DMS79 treated with DMSO at 0.1 percent for 48 hours (cell line): ENCODE results near the gene FAM181A.

Experiments used
- DNase-seq: peaks from one replicate; lab custom pipeline; 2025; lab: John Stamatoyannopoulos, UW

Gene FAM181A

GRCh38 chr14:93978735-93979134, 51.6 kb downstream of the FAM181A start:
- DNase-seq, result no peak
